Measurements from ENCODE around the gene SERPING1. TPM values are rescaled to one million over a fixed set of nuclear protein-coding genes. Genes with fewer than 3 reads are reported as not detected.
A peak's percentile ranks its signal among the peaks of the same experiment; 100 is the strongest.

Gene SERPING1
- total RNA-seq (785 TPM), polyA plus RNA-seq (ENCODE audit: insufficient read depth, low read depth, low replicate concordance) (361 TPM)
- long read RNA-seq, donor 1, transcript SERPING1-209 (2 exons, 908 nt) = major isoform, 6 of 85 reads
- long read RNA-seq, donor 1, partial matches to known transcripts = 74 of 85 reads
- long read RNA-seq, donor 1, other reads (novel, unspliced or antisense) = 0 of 85 reads
- long read RNA-seq, donor 2, transcript SERPING1-209 (2 exons, 908 nt) = major isoform, 9 of 101 reads
- long read RNA-seq, donor 2, transcript SERPING1-201 (8 exons, 2,002 nt) = minor isoform, 8 of 101 reads
- long read RNA-seq, donor 2, partial matches to known transcripts = 83 of 101 reads
- long read RNA-seq, donor 2, other reads (novel, unspliced or antisense) = 0 of 101 reads
- long read RNA-seq, donor 3, transcript SERPING1-209 (2 exons, 908 nt) = minor isoform, 7 of 163 reads
- long read RNA-seq, donor 3, transcript SERPING1-201 (8 exons, 2,002 nt) = major isoform, 21 of 163 reads
- long read RNA-seq, donor 3, partial matches to known transcripts = 132 of 163 reads
- long read RNA-seq, donor 3, other reads (novel, unspliced or antisense) = 0 of 163 reads
- long read RNA-seq, donor 4, transcript SERPING1-201 (8 exons, 2,002 nt) = major isoform, 23 of 111 reads
- long read RNA-seq, donor 4, partial matches to known transcripts = 84 of 111 reads
- long read RNA-seq, donor 4, other reads (novel, unspliced or antisense) = 0 of 111 reads
- long read RNA-seq, donor 5, partial matches to known transcripts = 12 of 14 reads
- long read RNA-seq, donor 5, other reads (novel, unspliced or antisense) = 0 of 14 reads
- long read RNA-seq, donor 6, transcript SERPING1-201 (8 exons, 2,002 nt) = minor isoform, 9 of 146 reads
- long read RNA-seq, donor 6, transcript SERPING1-209 (2 exons, 908 nt) = major isoform, 12 of 146 reads
- long read RNA-seq, donor 6, partial matches to known transcripts = 123 of 146 reads
- long read RNA-seq, donor 6, other reads (novel, unspliced or antisense) = 0 of 146 reads
- long read RNA-seq, donor 7, transcript SERPING1-209 (2 exons, 908 nt) = minor isoform, 63 of 426 reads
- long read RNA-seq, donor 7, transcript SERPING1-201 (8 exons, 2,002 nt) = major isoform, 140 of 426 reads
- long read RNA-seq, donor 7, partial matches to known transcripts = 209 of 426 reads
- long read RNA-seq, donor 7, other reads (novel, unspliced or antisense) = 13 of 426 reads
- long read RNA-seq, donor 8, partial matches to known transcripts = 104 of 111 reads
- long read RNA-seq, donor 8, other reads (novel, unspliced or antisense) = 0 of 111 reads
- long read RNA-seq, donor 9, partial matches to known transcripts = 47 of 54 reads
- long read RNA-seq, donor 9, other reads (novel, unspliced or antisense) = 0 of 54 reads
- long read RNA-seq, donor 10, transcript SERPING1-209 (2 exons, 908 nt) = major isoform, 16 of 145 reads
- long read RNA-seq, donor 10, transcript SERPING1-201 (8 exons, 2,002 nt) = minor isoform, 6 of 145 reads
- long read RNA-seq, donor 10, partial matches to known transcripts = 122 of 145 reads
- long read RNA-seq, donor 10, other reads (novel, unspliced or antisense) = 0 of 145 reads

DNA sequence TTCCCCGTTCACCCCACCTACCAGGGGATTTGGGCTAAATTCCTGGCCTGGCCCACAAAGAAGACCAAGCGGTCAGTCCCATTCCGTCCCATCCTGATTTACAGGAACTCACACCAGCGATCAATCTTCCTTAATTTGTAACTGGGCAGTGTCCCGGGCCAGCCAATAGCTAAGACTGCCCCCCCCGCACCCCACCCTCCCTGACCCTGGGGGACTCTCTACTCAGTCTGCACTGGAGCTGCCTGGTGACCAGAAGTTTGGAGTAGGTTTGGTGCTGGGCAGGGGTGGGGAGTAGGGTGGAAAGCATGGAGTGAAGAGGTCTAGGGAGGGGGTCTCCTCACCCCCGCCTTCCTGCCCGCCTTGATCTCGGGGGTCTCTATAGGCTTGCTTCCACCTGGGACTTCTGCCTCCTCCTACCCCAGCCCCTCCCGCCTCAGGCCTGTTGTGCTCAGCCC lies at the start of gene SERPING1:
Gene SERPING1 (plus strand): TSS at position 225 of the 455 bp plus-strand sequence. CDS start 586 bp downstream, outside the sequence.
- Histone ChIP-seq H3K9ac (ENCODE audit: low read length in 3 of 3) (peak within 1 kb of the TSS; percentile 46 to 68 (median 59)), H3K36me3 (ENCODE audit: control insufficient read depth in 2 of 3, insufficient read depth in 3 of 3, low read length in 3 of 3) (peaks cover 0 to 4% (median 0%) of the 10 kb centered on the region in 3 donors), H3K27ac (ENCODE audit: low read depth in 2 of 2, low read length in 2 of 2) (peak within 1 kb of the TSS; percentile 74 to 93), H3K27me3 (ENCODE audit: control insufficient read depth, insufficient read depth, low read length) (no peaks in the 10 kb centered on the region), H3K9me3 (ENCODE audit: control insufficient read depth in 2 of 3, insufficient read depth in 1 of 3, low read length in 3 of 3) (no peaks in the 10 kb centered on the region), H3K4me3 (ENCODE audit: low read length in 3 of 3) (peak within 1 kb of the TSS; percentile 68 to 81 (median 70)), H3K4me1 (ENCODE audit: control insufficient read depth in 2 of 3, insufficient read depth in 2 of 3, low read depth in 1 of 3, low read length in 3 of 3) (peaks cover 0 to 6% (median 3%) of the 10 kb centered on the region in 3 donors)
- DNase-seq (peak in 4 of 5 donors; percentile 66 to 93 (median 79)), FAIRE-seq (no peak)
- TF ChIP-seq, protein P1, sequence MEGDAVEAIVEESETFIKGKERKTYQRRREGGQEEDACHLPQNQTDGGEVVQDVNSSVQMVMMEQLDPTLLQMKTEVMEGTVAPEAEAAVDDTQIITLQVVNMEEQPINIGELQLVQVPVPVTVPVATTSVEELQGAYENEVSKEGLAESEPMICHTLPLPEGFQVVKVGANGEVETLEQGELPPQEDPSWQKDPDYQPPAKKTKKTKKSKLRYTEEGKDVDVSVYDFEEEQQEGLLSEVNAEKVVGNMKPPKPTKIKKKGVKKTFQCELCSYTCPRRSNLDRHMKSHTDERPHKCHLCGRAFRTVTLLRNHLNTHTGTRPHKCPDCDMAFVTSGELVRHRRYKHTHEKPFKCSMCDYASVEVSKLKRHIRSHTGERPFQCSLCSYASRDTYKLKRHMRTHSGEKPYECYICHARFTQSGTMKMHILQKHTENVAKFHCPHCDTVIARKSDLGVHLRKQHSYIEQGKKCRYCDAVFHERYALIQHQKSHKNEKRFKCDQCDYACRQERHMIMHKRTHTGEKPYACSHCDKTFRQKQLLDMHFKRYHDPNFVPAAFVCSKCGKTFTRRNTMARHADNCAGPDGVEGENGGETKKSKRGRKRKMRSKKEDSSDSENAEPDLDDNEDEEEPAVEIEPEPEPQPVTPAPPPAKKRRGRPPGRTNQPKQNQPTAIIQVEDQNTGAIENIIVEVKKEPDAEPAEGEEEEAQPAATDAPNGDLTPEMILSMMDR (IDR thresholded peaks at IDR 0.05; ENCODE audit: borderline replicate concordance, extremely low read depth, insufficient read depth) = no peak
- intact Hi-C loops (cut with DNase I) = no loop called here

DNA sequence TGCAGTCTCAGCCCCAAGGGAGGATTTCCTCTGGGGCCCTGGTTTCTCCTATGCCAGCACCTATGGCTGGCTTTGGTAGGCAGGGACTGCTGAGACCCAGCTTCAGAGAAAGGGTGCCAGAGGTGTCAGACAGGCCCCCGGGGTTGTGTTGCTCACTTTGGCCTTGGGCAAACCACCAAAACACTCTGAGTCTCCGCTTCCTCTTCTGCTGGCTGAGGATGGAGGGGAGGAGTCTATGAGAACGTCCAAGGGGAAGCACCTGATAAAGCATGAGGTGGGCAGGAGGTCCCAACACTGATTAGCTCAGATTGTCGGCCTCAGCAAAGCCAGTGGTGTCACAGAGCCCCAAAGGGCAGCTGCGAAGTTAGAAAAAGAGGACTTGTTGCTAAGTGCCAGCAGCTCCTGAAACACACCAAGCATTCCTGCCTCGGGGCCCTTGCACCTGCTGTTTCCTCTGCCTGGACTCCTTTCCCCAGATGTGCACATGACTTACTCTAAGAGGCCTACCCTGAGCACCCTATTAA lies 49.6 kb upstream of the SERPING1 start:
- Histone ChIP-seq H3K27ac (ENCODE audit: low read depth in 2 of 2, low read length in 2 of 2) (no peak overlapping the region), H3K9me3 (ENCODE audit: control insufficient read depth in 2 of 3, insufficient read depth in 1 of 3, low read length in 3 of 3) (no peaks in the 10 kb centered on the region), H3K4me3 (ENCODE audit: low read length in 3 of 3) (no peak overlapping the region), H3K27me3 (ENCODE audit: control insufficient read depth, insufficient read depth, low read length) (no peaks in the 10 kb centered on the region), H3K36me3 (ENCODE audit: control insufficient read depth in 2 of 3, insufficient read depth in 3 of 3, low read length in 3 of 3) (peaks cover 0 to 9% (median 7%) of the 10 kb centered on the region in 3 donors), H3K9ac (ENCODE audit: low read length in 3 of 3) (no peak overlapping the region), H3K4me1 (ENCODE audit: control insufficient read depth in 2 of 3, insufficient read depth in 2 of 3, low read depth in 1 of 3, low read length in 3 of 3) (no peaks in the 10 kb centered on the region)
- FAIRE-seq (no peak), DNase-seq (no peak)
- intact Hi-C loops (cut with DNase I) = no loop called here
- TF ChIP-seq, protein P1 (IDR thresholded peaks at IDR 0.05; ENCODE audit: borderline replicate concordance, extremely low read depth, insufficient read depth) = no peak

- Histone ChIP-seq H3K36me3 (ENCODE audit: control insufficient read depth in 2 of 3, insufficient read depth in 3 of 3, low read length in 3 of 3) (peaks cover 0 to 27% (median 12%) of the 10 kb centered on the region in 3 donors), H3K9me3 (ENCODE audit: control insufficient read depth in 2 of 3, insufficient read depth in 1 of 3, low read length in 3 of 3) (no peaks in the 10 kb centered on the region), H3K9ac (ENCODE audit: low read length in 3 of 3) (no peak overlapping the region), H3K27ac (ENCODE audit: low read depth in 2 of 2, low read length in 2 of 2) (no peak overlapping the region), H3K27me3 (ENCODE audit: control insufficient read depth, insufficient read depth, low read length) (no peaks in the 10 kb centered on the region), H3K4me1 (ENCODE audit: control insufficient read depth in 2 of 3, insufficient read depth in 2 of 3, low read depth in 1 of 3, low read length in 3 of 3) (no peaks in the 10 kb centered on the region), H3K4me3 (ENCODE audit: low read length in 3 of 3) (no peak overlapping the region)
- intact Hi-C loops (cut with DNase I) = no loop called here
- FAIRE-seq (no peak), DNase-seq (no peak)
- TF ChIP-seq, protein P1 (IDR thresholded peaks at IDR 0.05; ENCODE audit: borderline replicate concordance, extremely low read depth, insufficient read depth) = no peak
Measured at GRCh38 chr11:57549983-57550382, 47.5 kb upstream of the SERPING1 start.
